ENCODE results near the gene ANTXR1.
A peak's percentile ranks its signal among the peaks of the same experiment; 100 is the strongest.

Gene ANTXR1

GRCh38 chr2:69007603-69008002 lies 5.4 kb upstream of the ANTXR1 start:
- no peak for DNase-seq

- no peak for DNase-seq
Measured at GRCh38 chr2:69010437-69011194, 2.4 kb upstream of the ANTXR1 start.

GRCh38 chr2:69011611-69012157 lies 1.3 kb upstream of the ANTXR1 start:
- no peak for DNase-seq

- peak; percentile 49 for DNase-seq
Measured at GRCh38 chr2:69012310-69013141, 453 bp upstream of the ANTXR1 start.

- peak; percentile 6 for DNase-seq
Measured at GRCh38 chr2:69013840-69014821, 1.2 kb downstream of the ANTXR1 start.

- DNase-seq = no peak
Measured at GRCh38 chr2:69017080-69017479, 4.1 kb downstream of the ANTXR1 start.

GRCh38 chr2:69017835-69018234 lies 4.9 kb downstream of the ANTXR1 start:
- no peak for DNase-seq

- no peak for DNase-seq
Measured at GRCh38 chr2:69018678-69019095, 5.7 kb downstream of the ANTXR1 start.

GRCh38 chr2:69020496-69021426 lies 7.8 kb downstream of the ANTXR1 start:
- no peak for DNase-seq

- DNase-seq = no peak
Measured at GRCh38 chr2:69021727-69022126, 8.7 kb downstream of the ANTXR1 start.

- DNase-seq = no peak
Measured at GRCh38 chr2:69022548-69022947, 9.6 kb downstream of the ANTXR1 start.

- DNase-seq = no peak
Measured at GRCh38 chr2:69023236-69023635, 10.3 kb downstream of the ANTXR1 start.

GRCh38 chr2:69026026-69026425 lies 13.0 kb downstream of the ANTXR1 start:
- DNase-seq = peak; percentile 3

GRCh38 chr2:69026691-69027459 lies 13.9 kb downstream of the ANTXR1 start:
- DNase-seq = no peak

GRCh38 chr2:69030800-69031428 lies 17.9 kb downstream of the ANTXR1 start:
- DNase-seq = no peak

GRCh38 chr2:69031466-69031865 lies 18.5 kb downstream of the ANTXR1 start:
- DNase-seq = no peak

- no peak for DNase-seq
Measured at GRCh38 chr2:69032336-69032735, 19.4 kb downstream of the ANTXR1 start.

GRCh38 chr2:69033461-69034095 lies 20.6 kb downstream of the ANTXR1 start:
- DNase-seq = no peak

GRCh38 chr2:69034122-69034521 lies 21.1 kb downstream of the ANTXR1 start:
- DNase-seq = no peak

- DNase-seq = no peak
Measured at GRCh38 chr2:69034845-69035244, 21.9 kb downstream of the ANTXR1 start.

Measured in SHP77 treated with DMSO at 0.1 percent for 48 hours (cell line).